Bronchial epithelial cell (primary cell): ENCODE results near the gene MAMDC2. TPM values are rescaled to one million over a fixed set of nuclear protein-coding genes. Genes with fewer than 3 reads are reported as not detected.

ENCODE experiments used
- DNase-seq: peaks from one replicate; pipeline ENCODE4 v3.0.0-alpha.2; 2010; ENCODE audit warnings: low read depth
- FAIRE-seq: peaks from 2 replicates; lab custom pipeline; 2011; peaks lifted over from hg19 to GRCh38; lab: Jason Lieb, UNC
- H3K27me3 ChIP-seq: 2 replicates; pipeline ENCODE4 v1.5.1; 2011; ENCODE audit warnings: low read length; ENCODE audit not compliant: control insufficient read depth, insufficient read depth
- H3K36me3 ChIP-seq: 2 replicates; pipeline ENCODE4 v1.5.1; 2011; ENCODE audit warnings: low read length; ENCODE audit not compliant: control insufficient read depth, insufficient read depth
- H3K4me3 ChIP-seq: 2 replicates; pipeline ENCODE4 v1.5.1; 2011; ENCODE audit warnings: mild to moderate bottlenecking, low read depth, low read length, control low read depth
- CTCF ChIP-seq: IDR thresholded peaks from 2 replicates; pipeline ENCODE4 v1.5.1; 2011; ENCODE audit warnings: mild to moderate bottlenecking, moderate library complexity, low read length, control low read depth, inconsistent platforms; ENCODE audit not compliant: insufficient read depth, severe bottlenecking
- total RNA-seq: library from RNA; depleted of rRNA; stranded (reverse); fragments of >200 nt; gene quantifications from 2 replicates; pipeline ENCODE4 v1.2.1, GENCODE V29; 2014

Gene MAMDC2
- total RNA-seq, 1 donor from 2014 or later: 0.53 TPM

DNA sequence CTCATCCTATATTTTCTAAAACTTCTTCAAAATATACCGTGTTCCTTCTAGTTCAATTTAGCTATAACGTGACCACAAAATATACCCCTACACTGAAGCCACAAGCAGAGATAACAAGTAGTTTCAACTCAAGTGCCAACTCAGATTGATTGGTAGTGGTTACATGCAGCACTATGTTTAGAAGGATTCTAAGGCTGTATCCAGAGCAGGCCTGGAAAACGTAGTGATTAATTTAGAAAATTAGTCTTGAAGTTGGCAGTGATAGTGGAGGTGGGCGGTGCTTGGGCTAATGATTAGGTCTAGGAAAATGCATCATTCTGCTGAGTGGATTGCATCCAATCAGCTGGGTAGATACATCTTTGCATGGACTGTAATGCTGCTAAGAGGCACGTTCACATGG is 61.5 kb downstream of the MAMDC2 start:
- no peak for TF ChIP-seq CTCF

GRCh38 chr9:70106571-70106970 is 62.9 kb downstream of the MAMDC2 start:
- no peak for FAIRE-seq
- no peak for DNase-seq
- Histone ChIP-seq H3K27me3 (no peaks in the 10 kb centered on the region), H3K4me3 (no peak overlapping the region), H3K36me3 (no peaks in the 10 kb centered on the region)
- TF ChIP-seq CTCF: no peak

More for the DNA sequence above, 61.5 kb downstream of the MAMDC2 start:
- DNase-seq (no peak), FAIRE-seq (no peak)
- Histone ChIP-seq H3K4me3 (no peak overlapping the region), H3K27me3 (no peaks in the 10 kb centered on the region), H3K36me3 (no peaks in the 10 kb centered on the region)

DNA sequence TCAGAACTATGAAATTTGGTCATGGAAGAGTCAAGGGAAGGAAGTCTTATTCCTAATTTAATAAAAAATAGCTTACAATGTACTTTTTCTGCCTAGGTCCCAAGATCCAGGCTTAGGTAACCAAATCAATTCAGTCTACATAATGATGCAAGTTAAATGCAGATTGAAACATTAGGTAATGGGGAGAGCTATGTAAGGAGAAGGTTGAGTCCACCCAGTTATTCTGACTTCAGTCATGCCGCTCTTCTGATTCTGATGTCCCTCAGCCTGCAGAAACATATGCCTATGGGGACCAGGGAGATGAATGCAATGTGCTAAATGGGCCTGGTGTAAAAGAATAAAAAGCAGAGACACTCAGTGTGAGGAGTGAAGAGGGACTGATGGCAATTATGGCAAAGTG is 63.9 kb downstream of the MAMDC2 start:
- no peaks in the 10 kb centered on the region for H3K27me3 ChIP-seq

GRCh38 chr9:70108181-70108580 is 64.5 kb downstream of the MAMDC2 start:
- Histone ChIP-seq H3K27me3 (no peaks in the 10 kb centered on the region), H3K4me3 (no peak overlapping the region), H3K36me3 (no peaks in the 10 kb centered on the region)
- TF ChIP-seq CTCF: no peak
- FAIRE-seq: no peak
- no peak for DNase-seq

More for the DNA sequence above, 63.9 kb downstream of the MAMDC2 start:
- no peak for FAIRE-seq
- TF ChIP-seq CTCF: no peak
- no peak overlapping the region for H3K4me3 ChIP-seq
- DNase-seq: no peak
- no peaks in the 10 kb centered on the region for H3K36me3 ChIP-seq

DNA sequence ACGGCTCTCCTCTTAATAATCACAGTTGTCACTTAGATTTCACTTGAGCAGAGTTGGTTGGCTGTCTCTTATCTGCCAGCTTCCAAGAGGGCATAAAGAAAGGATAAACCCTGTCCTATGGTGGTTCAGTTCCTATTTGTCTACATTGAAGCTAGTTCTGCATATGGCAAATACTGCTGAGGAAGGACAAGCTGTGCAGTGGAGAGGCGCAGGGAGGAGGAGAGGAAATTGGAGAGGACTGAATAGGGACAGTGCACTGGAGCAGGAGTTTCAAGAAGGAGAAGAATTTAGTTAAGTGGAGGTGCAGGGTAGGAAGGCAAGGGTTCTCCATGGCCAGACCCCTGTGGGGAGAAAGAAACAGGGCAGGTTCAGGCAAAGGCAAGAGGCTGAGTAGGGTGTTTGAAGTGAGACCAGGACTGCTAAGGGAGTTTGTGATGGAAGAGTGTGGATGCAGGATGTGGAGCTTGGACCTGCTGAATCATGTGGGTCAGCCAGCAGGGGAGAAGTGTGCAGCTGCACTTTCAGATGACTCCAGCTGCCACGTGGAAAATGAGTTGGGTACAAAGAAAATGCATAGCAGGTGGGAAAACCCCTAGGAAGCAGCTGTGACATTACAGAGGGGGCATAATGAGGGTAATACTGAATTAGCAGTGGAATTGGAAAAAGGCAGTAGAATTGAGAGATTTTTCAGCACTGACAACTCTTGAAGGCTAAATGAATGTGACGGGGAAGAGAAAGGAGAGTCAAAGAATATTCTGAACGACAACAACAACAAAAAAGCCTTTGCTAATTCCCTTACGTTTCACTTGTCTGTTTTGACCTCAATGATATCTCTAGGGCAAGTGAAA is 66.8 kb downstream of the MAMDC2 start:
- FAIRE-seq (no peak), DNase-seq (no peak)
- Histone ChIP-seq H3K27me3 (no peaks in the 10 kb centered on the region), H3K36me3 (no peaks in the 10 kb centered on the region), H3K4me3 (no peak overlapping the region)
- TF ChIP-seq CTCF: no peak
